Measurements from ENCODE around the gene SNAPC3. TPM values are rescaled to one million over a fixed set of nuclear protein-coding genes. Genes with fewer than 3 reads are reported as not detected.
A peak's percentile ranks its signal among the peaks of the same experiment; 100 is the strongest.

SNAPC3 gene
- total RNA-seq, 1 experiment from 2014 or later, result 45.6 TPM

DNA sequence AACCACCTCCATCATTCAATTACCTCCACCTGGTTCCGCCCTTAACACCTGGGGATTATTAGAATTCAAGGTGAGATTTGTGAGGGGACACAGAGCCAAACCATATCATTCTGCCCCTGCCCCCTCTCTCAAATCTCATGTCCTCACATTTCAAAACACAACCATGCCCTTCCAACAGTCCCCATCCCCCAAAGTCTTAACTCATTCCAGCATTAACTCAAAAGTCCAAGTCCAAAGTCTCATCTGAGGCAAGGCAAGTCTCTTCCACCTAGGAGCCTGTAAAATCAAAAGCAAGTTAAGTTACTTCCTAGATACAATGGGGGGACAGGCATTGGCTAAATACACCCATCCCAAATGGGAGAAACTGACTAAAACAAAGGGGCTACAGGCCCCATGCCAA, 69.3 kb downstream of the SNAPC3 start:
- no peak for DNase-seq (ENCODE audit: low read depth)

DNA sequence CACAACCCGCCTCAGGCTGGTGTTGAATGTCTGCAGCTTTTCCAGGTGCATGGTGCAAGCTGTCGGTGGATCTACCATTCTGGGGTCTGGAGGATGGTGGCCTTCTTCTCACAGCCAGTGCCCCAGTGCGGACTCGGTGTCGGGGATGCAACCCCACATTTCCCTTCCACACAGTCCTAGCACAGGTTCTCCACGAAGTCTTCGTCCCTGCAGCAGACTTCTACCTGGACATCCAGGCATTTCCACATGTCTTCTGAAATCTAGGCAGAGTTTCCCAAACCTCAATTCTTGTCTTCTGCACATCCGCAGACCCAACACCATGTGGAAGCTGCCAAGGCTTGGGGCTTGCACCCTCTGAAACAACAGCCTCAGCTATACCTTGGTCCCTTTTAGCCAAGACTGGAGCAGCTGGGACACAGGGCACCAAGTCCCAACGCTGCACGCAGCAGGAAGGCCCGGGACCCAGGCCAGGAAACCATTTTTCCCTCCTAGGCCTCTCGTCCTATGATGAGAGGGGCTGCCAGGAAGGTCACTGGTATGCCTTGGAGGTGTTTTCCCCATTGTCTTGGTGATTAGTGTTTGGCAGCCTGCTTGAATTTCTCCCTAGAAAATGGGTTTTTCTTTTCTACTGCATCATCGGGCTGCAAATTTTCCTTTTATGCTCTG, 69.9 kb downstream of the SNAPC3 start:
- no peak for DNase-seq (ENCODE audit: low read depth)

DNA sequence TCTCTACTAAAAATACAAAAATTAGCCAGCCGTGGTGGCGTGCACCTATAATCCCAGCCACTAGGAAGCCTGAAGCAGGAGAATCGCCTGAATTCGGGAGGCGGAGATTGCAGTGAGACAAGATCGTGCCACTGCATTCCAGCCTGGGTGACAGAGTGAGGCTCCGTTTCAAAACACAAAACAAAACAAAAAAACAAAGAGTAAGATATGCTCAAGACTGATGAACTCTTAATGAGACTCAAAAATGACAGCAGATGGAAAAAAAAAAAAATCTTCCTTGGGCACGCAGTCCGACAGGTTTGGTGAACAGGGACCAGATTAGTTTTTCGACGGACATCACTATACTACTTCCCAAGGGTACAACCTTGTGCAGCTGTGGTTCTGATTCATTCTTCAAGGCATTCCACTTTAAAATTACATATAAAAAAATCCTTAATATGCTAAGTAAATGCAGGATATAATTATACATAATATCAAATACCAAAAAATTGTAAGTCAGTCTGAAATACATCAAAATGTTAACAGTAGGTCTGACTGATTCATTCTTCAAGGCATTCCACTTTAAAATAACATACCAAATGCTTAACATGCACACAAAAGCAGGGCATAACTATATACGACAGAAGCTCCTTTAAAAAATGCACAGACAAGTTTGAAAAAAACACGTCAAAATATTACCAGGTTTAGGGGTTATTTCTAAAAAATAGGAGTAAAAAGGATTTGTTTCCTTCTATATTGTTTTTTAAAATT, 75.7 kb downstream of the SNAPC3 start:
- no peak for DNase-seq (ENCODE audit: low read depth)

DNA sequence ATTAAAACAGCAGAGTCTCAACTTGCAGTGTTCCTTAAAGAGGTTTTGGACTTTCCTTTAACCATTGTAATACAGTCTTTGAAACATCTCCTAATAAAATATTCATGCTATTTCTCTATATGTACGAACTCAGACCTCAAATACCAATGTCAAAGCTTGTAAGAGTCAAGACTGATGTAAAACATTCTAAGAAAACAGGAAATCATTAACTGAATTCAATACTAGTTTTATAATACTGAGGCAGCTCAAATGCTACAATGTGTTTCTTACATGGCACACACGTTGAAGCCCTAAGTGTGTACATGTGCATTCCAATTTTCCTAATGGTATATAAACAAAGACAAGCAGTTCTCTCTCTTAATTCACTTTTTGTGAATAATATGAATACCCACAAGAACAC, 76.5 kb downstream of the SNAPC3 start:
- no peak for DNase-seq (ENCODE audit: low read depth)

DNA sequence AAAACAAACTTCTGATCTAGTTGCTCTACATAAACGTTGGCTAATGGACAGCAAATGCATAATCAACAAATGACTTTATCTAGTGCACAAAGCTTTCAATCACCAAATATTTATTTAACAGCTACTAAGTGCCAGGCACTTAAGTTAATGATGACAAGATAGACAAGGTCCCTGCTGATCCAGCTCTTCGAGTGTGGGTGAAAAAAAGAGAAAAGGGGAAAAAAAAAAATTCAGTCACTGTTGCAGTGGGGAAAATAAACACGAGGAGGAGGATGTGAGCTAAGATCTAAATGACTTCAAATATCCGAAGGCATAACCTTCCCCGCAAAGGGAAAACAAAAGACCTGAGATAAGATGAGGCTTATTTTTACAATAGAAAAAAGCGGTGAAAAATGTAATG, 78.5 kb downstream of the SNAPC3 start:
- no peak for DNase-seq (ENCODE audit: low read depth)

DNA sequence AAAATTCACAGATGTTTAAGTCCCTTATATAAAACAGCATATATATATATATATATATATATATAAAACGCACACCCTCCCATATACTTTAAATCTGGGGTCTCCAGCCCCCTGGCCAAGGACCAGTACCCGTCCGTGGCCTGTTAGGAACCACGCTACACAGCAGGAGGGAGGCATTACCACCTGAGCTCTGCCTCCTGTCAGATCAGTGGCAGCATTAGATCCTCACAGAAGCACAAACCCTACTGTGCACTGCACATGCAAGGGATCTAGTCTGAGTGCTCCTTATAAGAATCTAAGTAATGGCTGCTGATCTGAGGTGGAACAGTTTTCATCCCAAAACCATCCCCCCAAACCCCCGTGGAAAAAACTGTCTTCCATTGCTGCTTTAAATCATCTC, 79.1 kb downstream of the SNAPC3 start:
- no peak for DNase-seq (ENCODE audit: low read depth)

DNA sequence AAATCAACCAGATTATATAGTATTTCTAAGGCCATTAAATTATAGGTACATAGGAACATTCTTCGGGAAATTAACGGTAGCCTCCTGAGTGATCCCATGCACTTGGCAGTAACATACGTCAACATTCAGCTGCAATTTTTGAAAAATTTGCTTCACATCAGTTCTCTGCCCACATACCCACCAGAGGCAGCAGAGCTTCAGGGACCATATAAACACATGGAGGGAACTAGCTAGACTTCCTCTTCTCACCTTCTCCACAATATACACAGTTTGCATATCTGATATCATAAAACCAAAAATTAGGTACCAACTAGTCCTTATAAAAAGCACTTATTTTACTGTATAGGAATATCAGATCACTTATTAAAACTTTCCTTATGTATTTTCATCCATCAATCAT, 83.2 kb downstream of the SNAPC3 start:
- no peak for DNase-seq (ENCODE audit: low read depth)

DNA sequence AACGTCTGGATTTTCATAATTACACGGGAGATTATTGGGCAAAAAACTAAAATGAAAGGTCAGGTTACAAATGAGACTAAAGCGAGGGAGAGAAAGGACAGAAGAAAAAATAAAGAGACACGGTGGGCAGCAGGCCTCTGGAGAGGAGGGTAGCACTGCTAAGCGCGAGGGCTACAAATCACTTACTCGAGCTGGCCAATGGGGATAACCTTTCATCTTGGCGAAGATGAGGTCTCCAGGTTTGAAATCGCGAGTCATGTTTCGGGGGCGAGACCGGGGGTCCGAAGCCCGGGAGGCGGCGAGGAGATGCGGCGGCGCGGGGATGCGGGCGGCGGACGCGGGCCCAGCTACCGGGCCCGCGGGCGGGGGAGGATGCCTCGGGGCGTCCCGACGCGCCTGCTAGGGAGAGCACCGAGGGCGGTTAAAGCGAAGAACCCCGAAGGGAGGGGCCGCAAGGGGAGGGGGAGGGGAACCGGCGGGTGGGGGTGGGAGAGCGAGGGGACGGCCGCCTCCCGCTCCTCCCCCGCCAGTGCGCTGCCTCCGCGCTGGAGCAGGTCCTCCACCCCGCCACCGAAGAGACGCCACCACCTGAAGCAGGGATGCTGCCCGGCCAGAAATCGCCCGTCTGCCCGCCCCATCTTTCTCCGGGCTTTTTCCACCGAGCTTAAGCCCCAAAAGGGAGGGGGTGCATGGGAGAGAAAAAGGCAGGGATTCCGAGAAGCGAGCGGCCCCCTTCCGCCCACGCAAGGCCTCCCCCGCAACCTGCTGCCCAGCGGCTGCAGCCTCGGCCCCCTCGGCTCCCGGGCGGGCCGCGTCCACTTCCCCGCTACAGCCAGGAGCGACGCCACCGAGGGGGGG, 87.5 kb downstream of the SNAPC3 start:
- DNase-seq (ENCODE audit: low read depth), result no peak

DNA sequence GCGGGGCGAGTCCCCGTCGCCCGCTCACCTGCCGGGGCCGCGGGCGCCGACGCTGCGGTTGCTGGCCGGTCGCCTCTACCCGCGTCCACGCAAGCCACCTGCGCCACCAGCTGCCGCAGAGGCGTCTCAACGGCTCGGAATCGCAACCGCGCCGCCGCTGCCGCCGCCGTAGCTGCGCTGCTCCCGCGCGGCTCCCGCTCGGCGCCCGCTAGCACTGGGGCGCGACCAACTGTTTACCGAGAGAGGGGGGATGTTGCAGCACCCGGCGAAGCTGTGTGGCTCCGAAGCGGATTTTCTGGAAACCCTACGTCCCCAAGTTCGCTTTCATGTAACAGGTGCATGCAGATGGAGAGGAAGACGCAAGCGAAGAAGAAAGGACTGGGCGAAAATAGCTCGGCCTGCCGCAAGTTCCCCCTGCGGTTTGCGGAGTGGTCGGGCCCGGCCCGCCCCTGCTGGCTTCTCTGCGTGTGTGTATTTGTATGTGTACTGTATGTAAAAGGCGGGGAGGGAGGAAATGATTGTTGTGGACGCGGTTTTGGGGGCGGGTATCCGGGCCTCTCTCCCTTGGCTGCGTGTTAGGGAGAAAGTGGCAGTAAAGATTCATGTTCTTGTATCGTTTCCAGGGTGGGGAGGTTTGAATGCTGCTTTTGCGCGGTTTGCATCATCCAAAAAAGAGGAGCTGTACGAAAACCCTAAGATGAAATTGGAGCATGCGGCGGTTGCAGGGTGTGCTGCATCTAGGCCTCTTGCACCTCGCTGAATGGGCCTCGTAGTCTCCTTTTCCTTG, 88.3 kb downstream of the SNAPC3 start, which contains the start of gene PSIP1:
Gene PSIP1, minus strand, starts transcription at position 182 of the 787 bp plus-strand sequence. CDS start 782 bp downstream, outside the sequence.
- DNase-seq (ENCODE audit: low read depth), result peak; percentile 75

Other genes starting within 250 kb of the SNAPC3 start
- gene TTC39B, start 115.7 kb upstream of the SNAPC3 start, total RNA-seq (2014; rRNA removed; shearing (Covaris generic)), result 5.8 and 7.5 TPM in 2 replicates
- 114 and 126 TPM in 2 replicates for gene PSIP1, start 88.1 kb downstream of the SNAPC3 start, total RNA-seq (2014; rRNA removed; shearing (Covaris generic))
- 0.66 and 1.8 TPM in 2 replicates for gene CCDC171, start 130.2 kb downstream of the SNAPC3 start, total RNA-seq (2014; rRNA removed; shearing (Covaris generic))